RWPE2 (cell line): ENCODE results near the gene HCRTR1.

Experiments used
- ATAC-seq: fragments of 200-7000 bp; cut with Tn5 transposase; 3 replicates; pipeline ENCODE4 v1.9.1; 2021; ENCODE audit warnings: low read depth
- DNase-seq: peaks from one replicate; pipeline ENCODE4 v3.0.0-alpha.2; 2020; ENCODE audit warnings: low spot score
- H3K27ac ChIP-seq: fragments of 450-650 bp; 2 replicates; pipeline ENCODE4 v1.5.1; 2017; ENCODE audit warnings: mild to moderate bottlenecking; ENCODE audit not compliant: poor library complexity, severe bottlenecking
- H3K27me3 ChIP-seq: fragments of 250-450 bp; sonication (Bioruptor Pico); 2 replicates; pipeline ENCODE4 v1.5.1; 2021; ENCODE audit warnings: mild to moderate bottlenecking, moderate library complexity; ENCODE audit not compliant: insufficient read depth, poor library complexity, severe bottlenecking
- H3K36me3 ChIP-seq: fragments of 250-450 bp; sonication (Bioruptor Pico); 2 replicates; pipeline ENCODE4 v1.5.1; 2020; ENCODE audit warnings: low read depth, mild to moderate bottlenecking, moderate library complexity
- H3K4me1 ChIP-seq: fragments of 250-450 bp; sonication (Bioruptor Pico); 2 replicates; pipeline ENCODE4 v1.5.1; 2021; ENCODE audit warnings: mild to moderate bottlenecking, moderate library complexity; ENCODE audit not compliant: insufficient read depth, poor library complexity, severe bottlenecking
- H3K4me3 ChIP-seq: fragments of 250-450 bp; sonication (Bioruptor Pico); 2 replicates; pipeline ENCODE4 v1.5.1; 2021; ENCODE audit warnings: mild to moderate bottlenecking, moderate library complexity; ENCODE audit not compliant: severe bottlenecking
- H3K9me3 ChIP-seq: fragments of 250-450 bp; sonication (Bioruptor Pico); 2 replicates; pipeline ENCODE4 v1.5.1; 2021; ENCODE audit warnings: mild to moderate bottlenecking, moderate library complexity; ENCODE audit not compliant: severe bottlenecking
- TF ChIP-seq, protein P1 (sequence below): fragments of 450-650 bp; IDR thresholded peaks from one replicate; pipeline ENCODE4 v1.5.1; 2017; ENCODE audit warnings: mild to moderate bottlenecking, moderate library complexity; ENCODE audit not compliant: poor library complexity, severe bottlenecking

Gene HCRTR1

DNA sequence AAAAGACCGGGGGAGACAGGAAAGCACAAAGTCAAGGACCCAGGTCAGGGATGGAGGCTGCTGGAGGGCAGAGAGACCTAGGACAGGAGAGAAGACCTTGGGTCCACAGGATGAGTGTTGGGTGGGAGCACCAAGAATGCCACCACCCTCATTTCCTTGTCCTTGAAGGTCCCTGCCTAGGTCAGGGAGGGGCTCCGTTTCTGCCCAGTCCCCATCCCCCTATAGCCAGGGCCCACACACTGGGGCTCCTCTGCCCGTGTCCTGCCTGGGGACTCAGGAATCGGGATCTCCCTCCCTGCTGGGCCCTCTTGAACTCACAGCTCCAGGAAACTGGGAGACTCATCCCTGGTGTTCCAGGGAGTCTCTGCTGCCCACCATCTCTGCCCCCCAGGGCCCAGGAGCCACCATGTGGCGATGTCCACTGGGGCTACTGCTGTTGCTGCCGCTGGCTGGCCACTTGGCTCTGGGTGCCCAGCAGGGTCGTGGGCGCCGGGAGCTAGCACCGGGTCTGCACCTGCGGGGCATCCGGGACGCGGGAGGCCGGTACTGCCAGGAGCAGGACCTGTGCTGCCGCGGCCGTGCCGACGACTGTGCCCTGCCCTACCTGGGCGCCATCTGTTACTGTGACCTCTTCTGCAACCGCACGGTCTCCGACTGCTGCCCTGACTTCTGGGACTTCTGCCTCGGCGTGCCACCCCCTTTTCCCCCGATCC lies 40.6 kb upstream of the HCRTR1 start:
- peak overlapping the region; percentile 48 for H3K4me3 ChIP-seq

GRCh38 chr1:31577515-31578192 lies 39.8 kb upstream of the HCRTR1 start:
- ATAC-seq (peak; percentile 23; the same call in 2 of the 3 replicates), DNase-seq (no peak)
- TF ChIP-seq, protein P1, sequence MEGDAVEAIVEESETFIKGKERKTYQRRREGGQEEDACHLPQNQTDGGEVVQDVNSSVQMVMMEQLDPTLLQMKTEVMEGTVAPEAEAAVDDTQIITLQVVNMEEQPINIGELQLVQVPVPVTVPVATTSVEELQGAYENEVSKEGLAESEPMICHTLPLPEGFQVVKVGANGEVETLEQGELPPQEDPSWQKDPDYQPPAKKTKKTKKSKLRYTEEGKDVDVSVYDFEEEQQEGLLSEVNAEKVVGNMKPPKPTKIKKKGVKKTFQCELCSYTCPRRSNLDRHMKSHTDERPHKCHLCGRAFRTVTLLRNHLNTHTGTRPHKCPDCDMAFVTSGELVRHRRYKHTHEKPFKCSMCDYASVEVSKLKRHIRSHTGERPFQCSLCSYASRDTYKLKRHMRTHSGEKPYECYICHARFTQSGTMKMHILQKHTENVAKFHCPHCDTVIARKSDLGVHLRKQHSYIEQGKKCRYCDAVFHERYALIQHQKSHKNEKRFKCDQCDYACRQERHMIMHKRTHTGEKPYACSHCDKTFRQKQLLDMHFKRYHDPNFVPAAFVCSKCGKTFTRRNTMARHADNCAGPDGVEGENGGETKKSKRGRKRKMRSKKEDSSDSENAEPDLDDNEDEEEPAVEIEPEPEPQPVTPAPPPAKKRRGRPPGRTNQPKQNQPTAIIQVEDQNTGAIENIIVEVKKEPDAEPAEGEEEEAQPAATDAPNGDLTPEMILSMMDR: no peak
- Histone ChIP-seq H3K4me3 (peak overlapping the region; percentile 48), H3K27ac (peak overlapping the region; percentile 97), H3K36me3 (peaks cover 41% of the 10 kb centered on the region), H3K27me3 (no peaks in the 10 kb centered on the region), H3K9me3 (no peaks in the 10 kb centered on the region), H3K4me1 (peaks cover 57% of the 10 kb centered on the region)

More for the DNA sequence above, 40.6 kb upstream of the HCRTR1 start:
- DNase-seq (no peak), ATAC-seq (no peak)
- Histone ChIP-seq H3K4me1 (peaks cover 59% of the 10 kb centered on the region), H3K27me3 (no peaks in the 10 kb centered on the region), H3K36me3 (peaks cover 33% of the 10 kb centered on the region), H3K27ac (peak overlapping the region; percentile 97), H3K9me3 (no peaks in the 10 kb centered on the region)
- TF ChIP-seq, protein P1: no peak

DNA sequence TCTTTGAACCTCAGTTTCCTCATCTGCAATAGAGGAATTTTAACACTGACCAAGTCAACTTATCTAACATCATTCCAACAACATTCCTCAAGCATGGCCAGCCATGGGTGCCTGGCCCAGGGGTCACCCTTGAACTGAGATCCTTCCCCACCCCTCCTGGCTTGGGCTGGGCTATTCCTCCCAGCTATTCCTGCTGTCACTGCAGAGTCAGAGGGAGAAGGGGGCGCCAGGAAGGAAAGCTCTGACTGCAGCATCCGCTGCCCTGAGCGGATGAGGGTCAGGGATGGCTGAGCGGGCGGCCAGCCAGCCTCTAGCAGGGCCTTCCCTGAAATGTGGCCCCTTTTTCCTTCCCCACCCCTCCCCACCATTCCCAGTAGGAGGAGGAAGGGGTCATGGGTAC lies 38.1 kb upstream of the HCRTR1 start:
- H3K4me3 ChIP-seq: no peak overlapping the region
- TF ChIP-seq, protein P1: no peak
- ATAC-seq (no peak), DNase-seq (no peak)
- H3K9me3 ChIP-seq: no peaks in the 10 kb centered on the region
- H3K27ac ChIP-seq: peak overlapping the region; percentile 49
- H3K36me3 ChIP-seq: peaks cover 58% of the 10 kb centered on the region
- H3K4me1 ChIP-seq: peaks cover 52% of the 10 kb centered on the region
- no peaks in the 10 kb centered on the region for H3K27me3 ChIP-seq

GRCh38 chr1:31580513-31580870 lies 37.0 kb upstream of the HCRTR1 start:
- Histone ChIP-seq H3K36me3 (peaks cover 69% of the 10 kb centered on the region), H3K27ac (peak overlapping the region; percentile 49), H3K4me3 (no peak overlapping the region), H3K9me3 (no peaks in the 10 kb centered on the region), H3K4me1 (peaks cover 41% of the 10 kb centered on the region), H3K27me3 (no peaks in the 10 kb centered on the region)
- no peak for ATAC-seq
- no peak for DNase-seq
- TF ChIP-seq, protein P1: no peak
